H1 (cell line): Measurements from ENCODE around the gene PHTF1. TPM values are rescaled to one million over a fixed set of nuclear protein-coding genes. Genes with fewer than 3 reads are reported as not detected.

Experiments
- FOSL1 ChIP-seq: IDR thresholded peaks from 2 replicates; pipeline ENCODE4 v1.6.1; 2011; ENCODE audit warnings: mild to moderate bottlenecking, low read depth, low read length, moderate library complexity; ENCODE audit not compliant: insufficient read depth
- GTF2F1 ChIP-seq: IDR thresholded peaks from 2 replicates; pipeline ENCODE4 v1.6.1; 2012; ENCODE audit warnings: low read depth, low read length, improper control_type of control experiment, borderline replicate concordance
- polyA plus RNA-seq, 7 experiments: library from polyadenylated mRNA; depleted of rRNA in 3 of 7; stranded (reverse) in 5 of 7; unstranded in 2 of 7; fragments of >200 nt in 5 of 7; fragments of 200-250 nt in 2 of 7; gene quantifications; 1 replicate in 5 of 7; 2 replicates in 1 of 7; 4 replicates in 1 of 7; pipeline versions ENCODE4 v1.2.1 to v1.2.3, GENCODE V29; 2011 to 2013; ENCODE audit warnings: missing spikeins in 2 of 7, mixed read lengths in 2 of 7
- total RNA-seq: library from RNA; stranded (reverse); fragmentation: NEBNext Ultra II Directional; extraction: Animal tissue kit (Norgen Biotek cat#: 25700); gene quantifications from 2 replicates; pipeline ENCODE4 v1.2.1, GENCODE V29; 2021
- TF ChIP-seq, protein P1 (sequence below): IDR thresholded peaks from 2 replicates; pipeline ENCODE4 v1.6.1; 2011; ENCODE audit warnings: low read length, improper control_type of control experiment

The PHTF1 gene
- total and polyA plus RNA-seq, 2 of the 8 experiments (the other 6 are each of a cell fraction or from before 2014, with no cell fraction given), result 9.1 to 26.9 TPM

DNA sequence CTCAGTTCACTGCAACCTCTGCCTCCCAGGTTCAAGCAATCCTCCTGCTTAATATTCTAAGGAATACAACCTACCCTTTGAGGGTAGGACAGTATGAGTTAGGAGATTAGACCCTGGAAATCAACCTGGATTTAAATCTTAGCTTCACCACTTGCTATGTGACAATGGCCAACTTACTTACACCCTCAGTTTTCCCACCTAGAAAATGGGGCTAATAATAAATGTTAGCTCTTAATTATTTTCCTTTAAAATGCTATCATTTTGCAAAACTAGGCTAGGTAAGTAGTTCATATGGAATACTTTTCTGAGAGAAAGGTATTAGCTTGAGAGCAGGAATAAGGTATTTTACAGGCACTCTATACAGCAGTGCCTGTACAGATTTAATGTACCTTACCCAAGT is 110.8 kb downstream of the PHTF1 start (continued):
- TF ChIP-seq, protein P1, sequence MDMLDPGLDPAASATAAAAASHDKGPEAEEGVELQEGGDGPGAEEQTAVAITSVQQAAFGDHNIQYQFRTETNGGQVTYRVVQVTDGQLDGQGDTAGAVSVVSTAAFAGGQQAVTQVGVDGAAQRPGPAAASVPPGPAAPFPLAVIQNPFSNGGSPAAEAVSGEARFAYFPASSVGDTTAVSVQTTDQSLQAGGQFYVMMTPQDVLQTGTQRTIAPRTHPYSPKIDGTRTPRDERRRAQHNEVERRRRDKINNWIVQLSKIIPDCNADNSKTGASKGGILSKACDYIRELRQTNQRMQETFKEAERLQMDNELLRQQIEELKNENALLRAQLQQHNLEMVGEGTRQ, result no peak
- TF ChIP-seq FOSL1 (no peak), GTF2F1 (no peak)
- TF ChIP-seq, all 59 proteins: peak for 0
